ENCODE measurements around the gene SIT1.

- TF ChIP-seq POLR2A (IDR thresholded peaks at IDR 0.05; ENCODE audit: low read length): no peak
- no peak for TF ChIP-seq GATA1 (IDR thresholded peaks at IDR 0.05; ENCODE audit: low read depth, low read length)
Observed at GRCh38 chr9:35667939-35668338, 17.2 kb upstream of the SIT1 start.
